HCT116 (cell line): ENCODE data around the gene TMEM266. TPM values are rescaled to one million over a fixed set of nuclear protein-coding genes. Genes with fewer than 3 reads are reported as not detected.

Experiments used
- ATAC-seq: fragments of 200-7000 bp; cut with Tn5 transposase; 2 replicates; pipeline ENCODE4 v1.9.1; 2020; ENCODE audit warnings: mild to moderate bottlenecking, moderate library complexity
- BruUV-seq: library from RNA; stranded (reverse); fragments of 400-500 nt; replicated peaks from 2 replicates; lab custom pipeline; 2021; lab: Mats Ljungman, UMichigan
- CTCF ChIA-PET: fragments of 300-600 bp; sonication (Branson Sonifier 250); formaldehyde crosslinking; loops from one replicate; lab custom pipeline; 2021; ENCODE audit warnings: antibody characterized with exemption; lab: Charles Lee
- POLR2A ChIA-PET: fragments of 300-600, 350-600 bp; sonication (Branson Sonifier 250); formaldehyde crosslinking; loops from one replicate; lab custom pipeline; 2021; ENCODE audit warnings: antibody characterized with exemption; lab: Charles Lee
- RAD21 ChIA-PET, 2 experiments: fragments of 300-600 bp; sonication (Branson Sonifier 250); formaldehyde crosslinking; loops; one replicate each; lab custom pipeline; 2023; ENCODE audit warnings: low total read pairs in 2 of 2; ENCODE audit not compliant: uncharacterized antibody in 2 of 2, unreplicated experiment in 2 of 2, low non-redundant PET in 1 of 2; lab: Charles Lee
- DNase-seq: peaks from one replicate; pipeline ENCODE4 v3.0.0-alpha.2; 2010; ENCODE audit warnings: low read depth, low spot score
- H2AFZ ChIP-seq: fragments of 200-600 bp; shearing (Covaris generic), sonication (generic); 2 replicates; pipeline ENCODE4 v1.6.1; 2017; ENCODE audit warnings: low read depth, mixed run types, mixed read lengths, antibody characterized with exemption, low read length; ENCODE audit not compliant: poor library complexity, severe bottlenecking
- H3K27ac ChIP-seq: 2 replicates; pipeline ENCODE4 v1.5.1; 2012; ENCODE audit warnings: low read depth, low read length
- H3K27me3 ChIP-seq: fragments of 200-600 bp; sonication (generic); 2 replicates; pipeline ENCODE4 v1.6.1; 2016; ENCODE audit warnings: mixed run types, low read length, mixed read lengths; ENCODE audit not compliant: insufficient read depth
- H3K36me3 ChIP-seq, 2 experiments: fragments of 200-500 bp in 1 of 2; fragments of 200-600 bp in 1 of 2; sonication (Bioruptor generic) in 1 of 2; sonication (generic) in 1 of 2; 2 replicates each; pipeline versions ENCODE4 v1.5.1 to v1.6.1; 2014 to 2016; ENCODE audit warnings: low read length in 2 of 2, inconsistent platforms in 1 of 2, mixed read lengths in 1 of 2, mixed run types in 1 of 2; ENCODE audit not compliant: insufficient read depth in 2 of 2, control insufficient read depth in 1 of 2
- H3K4me1 ChIP-seq, 2 experiments: fragments of 200-600 bp in 1 of 2; sonication (generic) in 1 of 2; 2 replicates each; pipeline versions ENCODE4 v1.5.1 to v1.6.1; 2012 to 2017; ENCODE audit warnings: low read length in 2 of 2, inconsistent platforms in 1 of 2, mild to moderate bottlenecking in 1 of 2, mixed read lengths in 1 of 2, mixed run types in 1 of 2, moderate library complexity in 1 of 2; ENCODE audit not compliant: insufficient read depth in 2 of 2, control insufficient read depth in 1 of 2
- H3K4me2 ChIP-seq: fragments of 200-600 bp; sonication (generic); 2 replicates; pipeline ENCODE4 v1.6.1; 2017; ENCODE audit warnings: mixed run types, low read length, mixed read lengths
- H3K4me3 ChIP-seq, 2 experiments: fragments of 200-600 bp in 1 of 2; sonication (generic) in 1 of 2; replicated peaks in 1 of 2; 2 replicates each; pipeline ENCODE4 v1.5.1; 2011 to 2016; ENCODE audit warnings: low read length in 2 of 2, control low read depth in 1 of 2, low read depth in 1 of 2, mild to moderate bottlenecking in 1 of 2, mixed read lengths in 1 of 2, mixed run types in 1 of 2
- H3K79me2 ChIP-seq: fragments of 200-600 bp; sonication (generic); 2 replicates; pipeline ENCODE4 v1.6.1; 2017; ENCODE audit warnings: mild to moderate bottlenecking, mixed run types, low read length, moderate library complexity, mixed read lengths; ENCODE audit not compliant: insufficient read depth
- H3K9ac ChIP-seq: fragments of 200-600 bp; sonication (generic); 2 replicates; pipeline ENCODE4 v1.6.1; 2016; ENCODE audit warnings: low read length, mixed read lengths
- H3K9me2 ChIP-seq: fragments of 200-600 bp; sonication (generic), shearing (Covaris generic); 2 replicates; pipeline ENCODE4 v1.6.1; 2017; ENCODE audit warnings: mixed run types, mild to moderate bottlenecking, moderate library complexity; ENCODE audit not compliant: insufficient read depth
- H3K9me3 ChIP-seq, 2 experiments: fragments of 200-500 bp in 1 of 2; fragments of 200-600 bp in 1 of 2; sonication (Bioruptor generic) in 1 of 2; sonication (generic) in 1 of 2; 2 replicates each; pipeline ENCODE4 v1.6.1; 2014 to 2017; ENCODE audit warnings: low read length in 2 of 2, mixed read lengths in 2 of 2, inconsistent platforms in 1 of 2, low read depth in 1 of 2, mild to moderate bottlenecking in 1 of 2, mixed run types in 1 of 2, moderate library complexity in 1 of 2; ENCODE audit not compliant: control insufficient read depth in 1 of 2, insufficient read depth in 1 of 2
- H4K20me1 ChIP-seq: fragments of 200-600 bp; sonication (generic), shearing (Covaris generic); 2 replicates; pipeline ENCODE4 v1.6.1; 2017; ENCODE audit warnings: mixed run types, mild to moderate bottlenecking, moderate library complexity; ENCODE audit not compliant: insufficient read depth
- CBX3 ChIP-seq: IDR thresholded peaks from 2 replicates; pipeline ENCODE4 v1.6.1; 2012; ENCODE audit warnings: low read depth
- EZH2 ChIP-seq: fragments of 200-600 bp; sonication (generic); IDR thresholded peaks from 2 replicates; pipeline ENCODE4 v1.6.1; 2017; ENCODE audit warnings: antibody characterized with exemption, mixed run types
- POLR2A ChIP-seq: IDR thresholded peaks from 2 replicates; pipeline ENCODE4 v1.7.0; 2011; ENCODE audit warnings: borderline replicate concordance; ENCODE audit not compliant: insufficient read depth, insufficient read length; ENCODE audit errors: extremely low read depth
- REST ChIP-seq: IDR thresholded peaks from 2 replicates; pipeline ENCODE4 v1.6.1; 2012; ENCODE audit warnings: low read depth
- SP1 ChIP-seq: IDR thresholded peaks from 2 replicates; pipeline ENCODE4 v1.6.1; 2012; ENCODE audit warnings: low read depth
- SRF ChIP-seq: IDR thresholded peaks from 2 replicates; pipeline ENCODE4 v1.6.1; 2012; ENCODE audit warnings: low read depth
- TCF7L2 ChIP-seq: IDR thresholded peaks from 2 replicates; pipeline ENCODE4 v1.7.0; 2011; ENCODE audit warnings: borderline replicate concordance, inconsistent platforms; ENCODE audit not compliant: insufficient read depth, insufficient read length; ENCODE audit errors: extremely low read depth
- YY1 ChIP-seq: IDR thresholded peaks from 2 replicates; pipeline ENCODE4 v1.6.1; 2011; ENCODE audit warnings: low read length, low read depth, moderate library complexity, mild to moderate bottlenecking; ENCODE audit not compliant: insufficient replicate concordance; ENCODE audit errors: extremely low read depth
- ZFX ChIP-seq: fragments of 450-650 bp; IDR thresholded peaks from 2 replicates; pipeline ENCODE4 v1.6.1; 2017
- intact Hi-C: fragments of 100-400 bp; cut with micrococcal nuclease; formaldehyde crosslinking; loops from 2 replicates; pipeline ENCODE4 v1.10.0; 2022
- total RNA-seq: library from RNA; stranded (reverse); gene quantifications from one replicate; pipeline ENCODE4 v1.2.1, GENCODE V29; 2021; ENCODE audit not compliant: unreplicated experiment
- TF ChIP-seq, protein P1 (sequence below): IDR thresholded peaks from 2 replicates; pipeline ENCODE4 v1.6.1; 2012
- TF ChIP-seq, protein P2 (sequence below): IDR thresholded peaks from 2 replicates; pipeline ENCODE4 v1.6.1; 2012

The TMEM266 gene
- total RNA-seq, 1 experiment from 2014 or later: 0.91 TPM

- no TSS peak for BruUV-seq
These were observed 12.0 kb downstream of the TMEM266 start for GRCh38 chr15:76071806-76072205.

More at GRCh38 chr15:76071806-76072205, 12.0 kb downstream of the TMEM266 start:
- no peak for TF ChIP-seq REST
- no peak for TF ChIP-seq TCF7L2
- no peak for TF ChIP-seq YY1
- TF ChIP-seq EZH2: no peak
- TF ChIP-seq, protein P1, sequence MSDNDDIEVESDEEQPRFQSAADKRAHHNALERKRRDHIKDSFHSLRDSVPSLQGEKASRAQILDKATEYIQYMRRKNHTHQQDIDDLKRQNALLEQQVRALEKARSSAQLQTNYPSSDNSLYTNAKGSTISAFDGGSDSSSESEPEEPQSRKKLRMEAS: no peak
- TF ChIP-seq SRF: no peak
- TF ChIP-seq CBX3: no peak
- TF ChIP-seq, protein P2, sequence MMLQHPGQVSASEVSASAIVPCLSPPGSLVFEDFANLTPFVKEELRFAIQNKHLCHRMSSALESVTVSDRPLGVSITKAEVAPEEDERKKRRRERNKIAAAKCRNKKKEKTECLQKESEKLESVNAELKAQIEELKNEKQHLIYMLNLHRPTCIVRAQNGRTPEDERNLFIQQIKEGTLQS: no peak
- no peak for TF ChIP-seq SP1
- no peak for TF ChIP-seq POLR2A
- TF ChIP-seq ZFX: no peak
- no peaks in the 10 kb centered on the region for H3K79me2 ChIP-seq
- H3K9me2 ChIP-seq: no peaks in the 10 kb centered on the region
- H2AFZ ChIP-seq: no peak overlapping the region
- no peak for DNase-seq
- POLR2A ChIA-PET: no interaction called here
- no peaks in the 10 kb centered on the region for H4K20me1 ChIP-seq
- no peak overlapping the region for H3K4me3 ChIP-seq
- H3K36me3 ChIP-seq: no peaks in the 10 kb centered on the region
- peaks cover 0 to 4% of the 10 kb centered on the region in 2 experiments; a peak in 1 of 4 replicates for H3K4me1 ChIP-seq
- no peaks in the 10 kb centered on the region for H3K9me3 ChIP-seq
- no peak overlapping the region for H3K27ac ChIP-seq
- RAD21 ChIA-PET: no interaction called here
- intact Hi-C loops: no loop called here
- no peak overlapping the region for H3K9ac ChIP-seq
- H3K4me2 ChIP-seq: no peak overlapping the region
- ATAC-seq: no peak
- CTCF ChIA-PET: no interaction called here
- no peaks in the 10 kb centered on the region for H3K27me3 ChIP-seq
